Smooth muscle cell (in vitro differentiated cells): Measurements from ENCODE around the gene FOSL1. TPM values are rescaled to one million over a fixed set of nuclear protein-coding genes. Genes with fewer than 3 reads are reported as not detected.

Source experiments
- DNase-seq: peaks from one replicate; lab custom pipeline; 2025; ENCODE audit not compliant: unreplicated experiment; lab: John Stamatoyannopoulos, UW
- H2AFZ ChIP-seq: fragments of 200-600 bp; sonication (generic); 2 replicates; pipeline ENCODE4 v1.6.0; 2016; ENCODE audit warnings: antibody characterized with exemption, low read depth, mild to moderate bottlenecking
- H3F3A ChIP-seq: fragments of 200-600 bp; sonication (generic); 2 replicates; pipeline ENCODE4 v1.6.0; 2017; ENCODE audit warnings: antibody characterized with exemption, low read depth
- H3K27ac ChIP-seq: fragments of 200-600 bp; sonication (generic); 2 replicates; pipeline ENCODE4 v1.5.1; 2016; ENCODE audit warnings: low read depth, mild to moderate bottlenecking
- H3K27me3 ChIP-seq: fragments of 200-600 bp; sonication (generic); 2 replicates; pipeline ENCODE4 v1.6.1; 2016; ENCODE audit warnings: low read depth, mild to moderate bottlenecking
- H3K36me3 ChIP-seq: fragments of 200-600 bp; sonication (generic); 2 replicates; pipeline ENCODE4 v1.5.1; 2016; ENCODE audit warnings: low read depth
- H3K4me1 ChIP-seq: fragments of 200-600 bp; sonication (generic); 2 replicates; pipeline ENCODE4 v1.5.1; 2016; ENCODE audit warnings: low read depth
- H3K4me2 ChIP-seq: fragments of 200-600 bp; sonication (generic); 2 replicates; pipeline ENCODE4 v1.6.0; 2016; ENCODE audit warnings: mild to moderate bottlenecking
- H3K4me3 ChIP-seq: fragments of 200-600 bp; sonication (generic); 2 replicates; pipeline ENCODE4 v1.5.1; 2016; ENCODE audit warnings: mild to moderate bottlenecking
- H3K79me2 ChIP-seq: fragments of 200-600 bp; sonication (generic); 2 replicates; pipeline ENCODE4 v1.6.0; 2016; ENCODE audit warnings: low read depth, mild to moderate bottlenecking
- H3K9ac ChIP-seq: fragments of 200-600 bp; sonication (generic); 2 replicates; pipeline ENCODE4 v1.6.0; 2016; ENCODE audit warnings: low read depth
- H3K9me3 ChIP-seq: fragments of 200-600 bp; sonication (generic); replicated peaks from 2 replicates; pipeline ENCODE4 v1.5.1; 2016; ENCODE audit warnings: low read depth
- H4K20me1 ChIP-seq: fragments of 200-600 bp; sonication (generic); 2 replicates; pipeline ENCODE4 v1.6.0; 2016; ENCODE audit warnings: low read depth
- CTCF ChIP-seq: fragments of 200-600 bp; sonication (generic); IDR thresholded peaks from 2 replicates; pipeline ENCODE4 v1.5.1; 2017; ENCODE audit warnings: borderline replicate concordance, mild to moderate bottlenecking, antibody characterized with exemption; ENCODE audit not compliant: insufficient read depth, poor library complexity, severe bottlenecking
- WGBS: methylation state at CpG from one replicate; pipeline ENCODE4 v1.1.7; 2016; ENCODE audit warnings: low lambda C conversion rate; 5-methylcytosine and 5-hydroxymethylcytosine counted together
- polyA plus RNA-seq: library from polyadenylated mRNA; unstranded; fragments of >200 nt; fragmentation: Nextera tagmentation; extraction: Ambion mirVana; gene quantifications from 2 replicates; pipeline ENCODE4 v1.2.1, GENCODE V29; 2016
- total RNA-seq: library from RNA; depleted of rRNA; stranded (reverse); fragments of >200 nt; gene quantifications from 2 replicates; pipeline ENCODE4 v1.2.3, GENCODE V29; 2014

Gene FOSL1
- total and polyA plus RNA-seq, 2 experiments from 2014 or later, result 15.8 to 26.1 TPM

GRCh38 chr11:65858681-65859087, 41.5 kb downstream of the FOSL1 start:
- Histone ChIP-seq H3K27me3 (no peaks in the 10 kb centered on the region), H3K4me1 (peaks cover 16% of the 10 kb centered on the region), H3F3A (peaks cover 38% of the 10 kb centered on the region), H3K79me2 (peaks cover 65% of the 10 kb centered on the region), H3K9ac (peak overlapping the region; percentile 55), H4K20me1 (peaks cover 47% of the 10 kb centered on the region), H3K4me3 (peak overlapping the region; percentile 96), H3K36me3 (peaks cover 10% of the 10 kb centered on the region), H2AFZ (no peak overlapping the region), H3K4me2 (peak overlapping the region; percentile 88), H3K9me3 (no peaks in the 10 kb centered on the region), H3K27ac (peak overlapping the region; percentile 83)
- no peak for TF ChIP-seq CTCF
- WGBS, result under 1% methylated on average over 10 of the region's 10 CpGs
- DNase-seq, result no peak

- peaks cover 48% of the 10 kb centered on the region for H4K20me1 ChIP-seq
- DNase-seq, result peak; percentile 92
- H3K4me2 ChIP-seq, result peak within 1 kb of the TSS; percentile 96
- H3K36me3 ChIP-seq, result peaks cover 10% of the 10 kb centered on the region
- H3K9ac ChIP-seq, result peak within 1 kb of the TSS; percentile 84
- peak within 1 kb of the TSS; percentile 83 for H3K27ac ChIP-seq
- H3F3A ChIP-seq, result peaks cover 45% of the 10 kb centered on the region
- H3K9me3 ChIP-seq, result no peaks in the 10 kb centered on the region
- peak within 1 kb of the TSS; percentile 96 for H3K4me3 ChIP-seq
- H3K79me2 ChIP-seq, result peaks cover 71% of the 10 kb centered on the region
- no peak for TF ChIP-seq CTCF
- no peaks in the 10 kb centered on the region for H3K27me3 ChIP-seq
- WGBS, result under 1% methylated on average over 53 of the region's 92 CpGs
- H2AFZ ChIP-seq, result no peak within 1 kb of the TSS
- H3K4me1 ChIP-seq, result peaks cover 16% of the 10 kb centered on the region
Observed at GRCh38 chr11:65857853-65858680, 42.1 kb downstream of the FOSL1 start, which contains the start of gene CFL1. Gene CFL1, minus strand, starts transcription at chr11:65858180. Its CDS starts 81 bp downstream, at chr11:65858099.

GRCh38 chr11:65857500-65857852, 42.7 kb downstream of the FOSL1 start:
- peaks cover 69% of the 10 kb centered on the region for H3K79me2 ChIP-seq
- H3K4me2 ChIP-seq, result peak overlapping the region; percentile 96
- no peaks in the 10 kb centered on the region for H3K9me3 ChIP-seq
- H3K9ac ChIP-seq, result peak overlapping the region; percentile 84
- 0% methylated on average over 27 of the region's 49 CpGs for WGBS
- no peaks in the 10 kb centered on the region for H3K27me3 ChIP-seq
- peaks cover 54% of the 10 kb centered on the region for H4K20me1 ChIP-seq
- peaks cover 50% of the 10 kb centered on the region for H3F3A ChIP-seq
- peak overlapping the region; percentile 66 for H3K27ac ChIP-seq
- DNase-seq, result no peak
- H3K4me1 ChIP-seq, result peaks cover 16% of the 10 kb centered on the region
- peak overlapping the region; percentile 96 for H3K4me3 ChIP-seq
- H2AFZ ChIP-seq, result no peak overlapping the region
- TF ChIP-seq CTCF, result no peak
- peaks cover 10% of the 10 kb centered on the region for H3K36me3 ChIP-seq
